ENCODE results near the gene TMEM178B. TPM values are rescaled to one million over a fixed set of nuclear protein-coding genes. Genes with fewer than 3 reads are reported as not detected.

Gene TMEM178B
- total RNA-seq, 2 experiments from 2014 or later = 0.05 TPM

DNA sequence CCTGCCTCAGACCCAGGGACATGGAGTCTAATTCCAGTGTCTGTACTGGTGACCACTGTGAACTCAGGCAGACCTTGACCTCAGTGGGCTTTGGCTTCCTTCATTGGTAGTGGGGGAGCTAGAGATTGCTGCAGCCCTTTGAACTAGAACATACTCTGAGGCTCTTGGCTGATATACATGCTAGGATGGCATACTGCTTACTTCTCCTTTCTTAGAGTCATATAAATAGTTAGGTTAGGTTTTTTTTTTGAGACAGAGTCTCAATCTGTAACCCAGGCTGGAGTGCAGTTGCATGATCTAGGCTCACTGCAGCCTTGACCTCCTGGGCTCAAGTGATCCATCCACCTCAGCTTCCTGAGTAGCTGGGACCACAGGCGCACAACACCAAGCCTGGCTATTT lies 49.7 kb downstream of the TMEM178B start:
- CTCF ChIA-PET = no interaction called here
- H3K4me1 Mint-ChIP-seq (ENCODE audit: low read depth) = no peaks in the 10 kb centered on the region
- peaks cover 16% of the 10 kb centered on the region for H3K27me3 Mint-ChIP-seq (ENCODE audit: low read depth)
- no peaks in the 10 kb centered on the region for H3K36me3 Mint-ChIP-seq (ENCODE audit: low read depth)
- no peak overlapping the region for H3K4me3 Mint-ChIP-seq
- no peak for DNase-seq
- H3K27ac Mint-ChIP-seq = no peak overlapping the region
- intact Hi-C loops (cut with micrococcal nuclease) = no loop called here
- H3K9me3 Mint-ChIP-seq = no peaks in the 10 kb centered on the region

DNA sequence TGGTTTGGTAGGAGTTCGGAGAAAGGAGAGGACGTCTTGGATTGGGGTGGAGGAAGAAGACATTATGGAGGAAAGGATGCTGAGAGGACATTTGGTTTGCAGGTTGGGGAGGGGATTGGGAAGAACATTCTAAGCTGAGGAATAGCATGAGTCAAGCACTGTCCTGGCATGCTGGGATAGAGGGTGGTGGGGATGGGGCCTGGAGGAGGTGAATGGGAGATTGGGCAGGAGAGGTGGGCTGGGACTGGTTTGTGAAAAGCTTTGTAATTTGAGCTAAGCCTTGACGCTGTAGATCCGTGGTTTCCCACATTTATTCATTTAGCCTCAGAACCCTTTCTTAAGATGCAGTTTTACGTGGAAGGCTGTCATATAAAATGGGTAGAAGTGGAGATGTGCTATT lies 52.2 kb downstream of the TMEM178B start:
- H3K27ac Mint-ChIP-seq = no peak overlapping the region
- intact Hi-C loops (cut with micrococcal nuclease) = no loop called here
- DNase-seq = no peak
- no peaks in the 10 kb centered on the region for H3K36me3 Mint-ChIP-seq (ENCODE audit: low read depth)
- H3K4me3 Mint-ChIP-seq = no peak overlapping the region
- H3K4me1 Mint-ChIP-seq (ENCODE audit: low read depth) = no peaks in the 10 kb centered on the region
- H3K9me3 Mint-ChIP-seq = no peaks in the 10 kb centered on the region
- CTCF ChIA-PET = no interaction called here
- peaks cover 23% of the 10 kb centered on the region for H3K27me3 Mint-ChIP-seq (ENCODE audit: low read depth)

DNA sequence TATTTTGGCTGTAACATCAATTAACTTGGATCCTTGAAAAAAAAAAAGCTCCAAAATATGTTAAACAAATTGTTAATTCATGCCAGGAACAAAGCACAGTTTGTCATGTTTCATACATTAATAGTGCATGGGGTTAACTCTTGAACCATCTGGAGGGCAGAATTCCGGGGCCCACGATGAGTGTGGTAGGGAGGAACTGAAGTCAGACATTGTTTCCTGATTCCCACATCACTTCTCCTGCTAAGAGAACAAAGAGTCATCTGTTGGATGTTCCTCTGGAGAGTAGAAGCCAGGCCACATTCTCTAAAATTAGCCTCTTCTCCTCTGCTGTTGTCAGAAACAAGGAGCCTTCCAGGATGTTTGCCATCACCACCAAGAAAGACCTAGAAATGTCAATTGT lies 54.6 kb downstream of the TMEM178B start:
- Mint-ChIP-seq H3K9me3 (peaks cover 6% of the 10 kb centered on the region), H3K27ac (no peak overlapping the region), H3K36me3 (ENCODE audit: low read depth) (no peaks in the 10 kb centered on the region), H3K27me3 (ENCODE audit: low read depth) (peaks cover 25% of the 10 kb centered on the region), H3K4me1 (ENCODE audit: low read depth) (no peaks in the 10 kb centered on the region), H3K4me3 (no peak overlapping the region)
- CTCF ChIA-PET = no interaction called here
- intact Hi-C loops (cut with micrococcal nuclease) = no loop called here
- DNase-seq = no peak

DNA sequence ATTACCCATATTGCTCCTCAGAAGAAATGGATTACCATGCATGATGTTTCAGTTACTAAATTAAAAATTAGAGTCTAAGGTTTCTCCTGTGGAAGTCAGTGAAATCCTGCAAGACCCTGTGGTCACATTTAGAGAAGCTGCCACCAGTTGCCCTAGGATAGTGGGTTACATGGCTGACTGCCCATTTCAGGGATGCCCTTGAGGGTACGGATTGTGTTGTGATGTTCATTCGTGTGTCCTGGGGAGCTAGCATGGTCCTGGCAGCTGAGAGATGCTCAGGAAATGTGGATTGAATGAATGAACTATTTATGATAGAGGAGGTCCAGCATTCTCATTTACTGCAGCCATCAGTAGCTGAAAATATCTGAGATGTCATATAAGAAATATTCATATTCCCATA lies 55.1 kb downstream of the TMEM178B start:
- Mint-ChIP-seq H3K27me3 (ENCODE audit: low read depth) (peaks cover 25% of the 10 kb centered on the region), H3K36me3 (ENCODE audit: low read depth) (no peaks in the 10 kb centered on the region), H3K27ac (no peak overlapping the region), H3K9me3 (peaks cover 9% of the 10 kb centered on the region), H3K4me1 (ENCODE audit: low read depth) (no peaks in the 10 kb centered on the region), H3K4me3 (no peak overlapping the region)
- intact Hi-C loops (cut with micrococcal nuclease) = no loop called here
- DNase-seq = no peak
- CTCF ChIA-PET = no interaction called here

DNA sequence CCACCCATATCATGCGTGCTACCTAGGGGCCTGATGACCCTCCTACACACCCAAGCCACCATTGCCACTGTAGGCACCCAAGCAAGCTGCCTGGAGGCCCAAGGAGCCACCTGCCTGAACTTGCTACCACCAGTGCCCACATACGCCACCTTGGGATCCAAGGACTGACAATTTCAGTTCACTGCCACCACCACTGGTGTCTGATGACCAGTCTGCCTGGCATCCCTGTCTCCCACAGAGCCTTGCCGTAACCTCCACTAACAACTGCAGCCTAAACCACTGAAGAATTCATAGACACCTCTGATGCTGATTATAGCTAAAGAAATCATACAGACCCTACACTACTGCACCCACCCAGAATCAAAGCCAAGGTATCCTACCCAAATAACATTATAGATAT lies 58.8 kb downstream of the TMEM178B start:
- DNase-seq = no peak
- intact Hi-C loops (cut with micrococcal nuclease) = no loop called here
- H3K4me3 Mint-ChIP-seq = no peak overlapping the region
- H3K4me1 Mint-ChIP-seq (ENCODE audit: low read depth) = no peaks in the 10 kb centered on the region
- H3K36me3 Mint-ChIP-seq (ENCODE audit: low read depth) = no peaks in the 10 kb centered on the region
- H3K9me3 Mint-ChIP-seq = peaks cover 13% of the 10 kb centered on the region
- CTCF ChIA-PET = no interaction called here
- H3K27ac Mint-ChIP-seq = no peak overlapping the region
- H3K27me3 Mint-ChIP-seq (ENCODE audit: low read depth) = peaks cover 20% of the 10 kb centered on the region

DNA sequence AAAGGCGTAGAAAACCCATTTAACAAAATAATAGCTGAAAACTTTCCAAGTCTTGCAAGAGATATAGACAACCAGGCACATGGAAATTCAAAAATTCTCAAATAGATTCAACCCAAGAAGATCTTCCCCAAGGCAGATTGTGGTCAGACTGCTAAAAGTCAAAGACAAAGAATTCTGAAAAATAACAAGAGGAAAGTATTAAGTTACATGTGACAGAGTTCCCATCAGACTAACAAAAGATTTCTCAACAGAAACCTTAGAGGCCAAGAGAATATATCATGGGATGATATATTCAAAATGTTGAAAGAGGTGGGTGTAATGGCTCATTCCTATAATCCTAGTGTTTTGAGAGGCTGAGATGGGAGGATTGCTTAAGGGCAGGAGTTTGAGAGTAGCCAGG lies 59.8 kb downstream of the TMEM178B start:
- H3K4me1 Mint-ChIP-seq (ENCODE audit: low read depth) = no peaks in the 10 kb centered on the region
- H3K9me3 Mint-ChIP-seq = peaks cover 13% of the 10 kb centered on the region
- H3K27ac Mint-ChIP-seq = no peak overlapping the region
- H3K4me3 Mint-ChIP-seq = no peak overlapping the region
- CTCF ChIA-PET = no interaction called here
- DNase-seq = no peak
- peaks cover 17% of the 10 kb centered on the region for H3K27me3 Mint-ChIP-seq (ENCODE audit: low read depth)
- no peaks in the 10 kb centered on the region for H3K36me3 Mint-ChIP-seq (ENCODE audit: low read depth)
- intact Hi-C loops (cut with micrococcal nuclease) = no loop called here

DNA sequence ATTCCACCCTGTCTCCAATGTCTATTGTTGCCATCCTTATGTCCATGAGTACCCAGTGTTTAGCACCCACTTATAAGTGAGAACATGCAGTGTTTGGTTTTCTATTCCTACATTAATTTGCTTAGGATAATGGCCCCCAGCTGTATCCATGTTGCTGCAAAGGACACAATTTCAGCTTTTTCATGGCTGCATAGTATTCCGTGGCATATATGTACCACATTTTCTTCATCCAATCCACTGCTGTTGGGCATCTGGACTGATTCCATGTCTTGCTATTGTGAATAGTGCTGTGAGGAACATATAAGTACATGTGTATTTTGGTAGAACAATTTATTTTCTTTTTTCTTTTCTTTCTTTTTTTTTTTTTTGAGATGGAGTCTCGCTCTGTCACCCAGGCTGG lies 68.2 kb downstream of the TMEM178B start:
- CTCF ChIA-PET = interaction anchor here (0.9 kb wide), 1 partner anchor 15 kb away, joined by 3 read pairs; no protein-coding TSS in a partner anchor
- DNase-seq = no peak
- H3K4me3 Mint-ChIP-seq = no peak overlapping the region
- H3K4me1 Mint-ChIP-seq (ENCODE audit: low read depth) = no peaks in the 10 kb centered on the region
- intact Hi-C loops (cut with micrococcal nuclease) = no loop called here
- H3K36me3 Mint-ChIP-seq (ENCODE audit: low read depth) = no peaks in the 10 kb centered on the region
- H3K27ac Mint-ChIP-seq = no peak overlapping the region
- H3K27me3 Mint-ChIP-seq (ENCODE audit: low read depth) = peaks cover 8% of the 10 kb centered on the region
- H3K9me3 Mint-ChIP-seq = no peaks in the 10 kb centered on the region

DNA sequence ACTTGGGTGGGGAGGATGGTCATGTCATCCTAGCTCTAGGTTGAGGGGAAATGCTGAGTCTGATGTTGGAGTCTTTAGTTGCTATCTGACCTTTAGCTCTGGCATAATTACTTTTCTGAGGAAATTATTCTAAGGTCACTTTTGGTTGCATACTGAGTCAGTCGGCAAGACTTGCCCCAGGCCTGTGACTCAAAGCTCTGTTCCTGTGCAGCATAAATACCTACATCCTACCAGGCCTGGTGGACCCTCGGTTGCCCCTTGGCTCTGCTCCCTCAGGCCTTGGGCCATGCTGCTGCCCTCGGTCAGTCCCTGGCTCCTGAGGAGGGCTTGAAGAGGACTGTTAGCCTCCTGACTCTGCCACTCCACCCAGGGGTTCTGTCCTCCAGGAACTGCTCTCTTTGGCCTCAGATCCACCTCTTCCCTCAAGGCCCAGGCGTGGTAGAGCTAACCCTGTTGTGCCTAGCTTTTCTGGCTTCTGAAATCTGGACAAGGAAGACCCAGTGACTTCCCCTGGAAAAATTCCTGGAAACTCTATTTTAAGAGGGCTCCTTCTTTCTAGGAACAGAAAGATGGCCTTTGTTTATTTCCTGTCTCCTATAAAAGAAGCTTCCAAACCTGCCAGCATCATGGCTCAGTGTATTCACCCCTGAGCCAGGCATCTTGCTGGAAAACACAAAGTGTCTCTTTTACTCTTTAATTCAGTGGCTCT lies 71.2 kb downstream of the TMEM178B start:
- CTCF ChIA-PET = no interaction called here
- no peaks in the 10 kb centered on the region for H3K36me3 Mint-ChIP-seq (ENCODE audit: low read depth)
- H3K9me3 Mint-ChIP-seq = no peaks in the 10 kb centered on the region
- no peak overlapping the region for H3K4me3 Mint-ChIP-seq
- intact Hi-C loops (cut with micrococcal nuclease) = no loop called here
- H3K27ac Mint-ChIP-seq = no peak overlapping the region
- H3K27me3 Mint-ChIP-seq (ENCODE audit: low read depth) = peaks cover 8% of the 10 kb centered on the region
- no peak for DNase-seq
- no peaks in the 10 kb centered on the region for H3K4me1 Mint-ChIP-seq (ENCODE audit: low read depth)

DNA sequence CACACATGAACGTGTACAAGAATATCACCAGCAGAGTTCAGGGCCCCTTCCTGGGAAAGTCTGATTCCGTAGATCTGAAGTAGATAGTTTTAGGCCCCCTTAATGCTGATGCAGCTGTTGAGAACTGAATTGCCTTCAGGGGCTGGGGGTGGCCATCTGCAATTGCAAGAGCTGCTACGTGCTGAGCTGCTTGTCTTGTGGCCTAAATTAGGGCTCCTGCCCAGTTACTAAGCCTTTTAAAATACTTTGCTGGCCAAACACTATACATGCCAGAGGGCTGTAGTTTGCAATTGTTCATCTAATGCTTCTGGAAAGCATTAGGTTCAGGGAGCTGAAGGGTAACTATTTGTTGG lies 71.7 kb downstream of the TMEM178B start:
- H3K4me1 Mint-ChIP-seq (ENCODE audit: low read depth) = no peaks in the 10 kb centered on the region
- H3K9me3 Mint-ChIP-seq = no peaks in the 10 kb centered on the region
- no peak overlapping the region for H3K4me3 Mint-ChIP-seq
- DNase-seq = no peak
- CTCF ChIA-PET = no interaction called here
- no peak overlapping the region for H3K27ac Mint-ChIP-seq
- peaks cover 8% of the 10 kb centered on the region for H3K27me3 Mint-ChIP-seq (ENCODE audit: low read depth)
- no peaks in the 10 kb centered on the region for H3K36me3 Mint-ChIP-seq (ENCODE audit: low read depth)
- intact Hi-C loops (cut with micrococcal nuclease) = no loop called here

DNA sequence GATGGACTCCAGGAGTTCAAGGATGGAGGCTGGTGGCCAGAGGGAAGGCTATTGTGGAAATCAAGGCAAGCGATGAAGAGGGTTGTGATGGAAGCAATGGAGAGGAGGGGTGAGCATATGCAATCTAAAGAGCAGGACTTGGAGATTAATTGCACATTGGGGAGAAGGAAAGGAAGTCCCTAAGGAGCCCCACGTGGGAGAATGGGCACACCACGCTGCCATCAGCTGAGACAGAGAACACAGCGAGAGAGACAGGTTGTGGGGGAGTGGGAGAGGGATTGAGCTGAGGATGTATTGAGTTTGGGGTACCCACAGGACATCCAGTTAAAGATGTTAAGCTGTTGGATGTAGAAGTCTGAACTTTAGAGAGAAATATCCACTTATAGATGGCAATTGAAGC lies 73.6 kb downstream of the TMEM178B start:
- intact Hi-C loops (cut with micrococcal nuclease) = no loop called here
- DNase-seq = no peak
- H3K27me3 Mint-ChIP-seq (ENCODE audit: low read depth) = peaks cover 6% of the 10 kb centered on the region
- CTCF ChIA-PET = no interaction called here
- no peaks in the 10 kb centered on the region for H3K36me3 Mint-ChIP-seq (ENCODE audit: low read depth)
- no peak overlapping the region for H3K4me3 Mint-ChIP-seq
- no peaks in the 10 kb centered on the region for H3K9me3 Mint-ChIP-seq
- H3K27ac Mint-ChIP-seq = no peak overlapping the region
- no peaks in the 10 kb centered on the region for H3K4me1 Mint-ChIP-seq (ENCODE audit: low read depth)

DNA sequence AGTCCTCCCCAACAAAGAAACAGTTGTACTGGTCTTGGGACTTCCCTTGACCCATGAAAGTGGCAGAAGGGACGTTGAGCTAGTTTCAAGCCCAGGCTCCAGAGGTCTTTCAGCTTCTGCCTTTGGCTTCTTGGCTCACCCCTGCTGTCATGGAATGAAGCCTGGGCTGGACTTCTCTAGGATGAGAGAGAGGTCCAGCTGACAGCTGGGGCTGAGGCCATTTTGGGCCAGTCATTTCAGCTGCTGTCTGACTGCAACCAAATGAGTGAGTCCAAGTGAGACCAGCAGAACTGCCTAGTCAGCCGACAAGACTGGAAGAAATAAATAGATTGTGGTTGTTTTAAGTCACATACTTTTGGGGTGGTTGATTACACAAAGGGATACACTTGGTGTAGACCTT lies 76.6 kb downstream of the TMEM178B start:
- DNase-seq = no peak
- H3K4me3 Mint-ChIP-seq = no peak overlapping the region
- no peaks in the 10 kb centered on the region for H3K36me3 Mint-ChIP-seq (ENCODE audit: low read depth)
- no peaks in the 10 kb centered on the region for H3K27me3 Mint-ChIP-seq (ENCODE audit: low read depth)
- intact Hi-C loops (cut with micrococcal nuclease) = no loop called here
- no peaks in the 10 kb centered on the region for H3K4me1 Mint-ChIP-seq (ENCODE audit: low read depth)
- no peak overlapping the region for H3K27ac Mint-ChIP-seq
- H3K9me3 Mint-ChIP-seq = no peaks in the 10 kb centered on the region
- CTCF ChIA-PET = no interaction called here

DNA sequence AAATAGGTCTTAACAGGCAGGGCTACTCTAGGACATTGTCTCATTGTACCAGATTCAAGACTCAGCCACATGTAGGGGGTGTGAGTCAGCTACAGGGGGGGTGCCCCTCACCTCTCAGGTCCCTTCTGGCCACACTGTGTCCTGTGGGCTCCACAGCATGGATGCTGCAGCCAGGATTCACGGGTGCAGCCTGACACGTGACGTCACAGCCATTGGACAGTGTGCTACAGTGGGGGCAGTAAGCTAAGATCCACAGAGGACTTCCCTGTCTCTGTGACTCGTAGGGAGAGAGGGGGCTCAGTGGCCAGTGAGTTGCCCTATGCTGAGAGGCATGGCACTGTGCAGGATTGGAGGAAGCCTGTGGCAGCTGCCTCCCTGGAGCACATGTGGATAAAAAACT lies 77.9 kb downstream of the TMEM178B start:
- Mint-ChIP-seq H3K27me3 (ENCODE audit: low read depth) (no peaks in the 10 kb centered on the region), H3K4me3 (no peak overlapping the region), H3K36me3 (ENCODE audit: low read depth) (no peaks in the 10 kb centered on the region), H3K4me1 (ENCODE audit: low read depth) (no peaks in the 10 kb centered on the region), H3K27ac (no peak overlapping the region), H3K9me3 (no peaks in the 10 kb centered on the region)
- CTCF ChIA-PET = no interaction called here
- intact Hi-C loops (cut with micrococcal nuclease) = no loop called here
- no peak for DNase-seq

DNA sequence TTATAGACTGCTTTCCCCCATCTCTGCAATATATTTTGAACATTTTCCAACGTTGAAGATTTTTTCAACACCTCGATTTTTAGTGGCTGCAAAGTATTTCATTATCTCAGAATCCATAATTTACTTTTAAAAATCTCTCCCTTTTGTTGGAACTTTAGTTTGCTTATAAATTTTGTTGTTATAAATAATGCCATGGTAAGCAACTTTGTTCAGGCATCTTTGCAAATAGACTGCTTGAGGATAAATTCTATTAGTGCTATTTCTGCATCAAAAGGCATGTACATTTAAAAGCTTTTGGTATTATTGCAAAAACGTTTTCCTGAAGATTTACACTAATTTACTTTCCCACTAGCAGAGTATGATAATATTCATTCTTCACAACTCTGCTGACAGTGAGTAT lies 79.4 kb downstream of the TMEM178B start:
- CTCF ChIA-PET = no interaction called here
- H3K4me3 Mint-ChIP-seq = no peak overlapping the region

More for the DNA sequence above, 79.4 kb downstream of the TMEM178B start:
- H3K9me3 Mint-ChIP-seq = no peaks in the 10 kb centered on the region
- no peak for DNase-seq
- no peak overlapping the region for H3K27ac Mint-ChIP-seq
- H3K36me3 Mint-ChIP-seq (ENCODE audit: low read depth) = no peaks in the 10 kb centered on the region
- no peaks in the 10 kb centered on the region for H3K4me1 Mint-ChIP-seq (ENCODE audit: low read depth)
- H3K27me3 Mint-ChIP-seq (ENCODE audit: low read depth) = no peaks in the 10 kb centered on the region
- intact Hi-C loops (cut with micrococcal nuclease) = no loop called here

Data from activated naive CD4-positive, alpha-beta T cell treated with anti-CD3 and anti-CD28 coated beads for 36 hours (primary cell).